ENCODE data around the gene POFUT1.
A peak's percentile ranks its signal among the peaks of the same experiment; 100 is the strongest.

The POFUT1 gene

DNA sequence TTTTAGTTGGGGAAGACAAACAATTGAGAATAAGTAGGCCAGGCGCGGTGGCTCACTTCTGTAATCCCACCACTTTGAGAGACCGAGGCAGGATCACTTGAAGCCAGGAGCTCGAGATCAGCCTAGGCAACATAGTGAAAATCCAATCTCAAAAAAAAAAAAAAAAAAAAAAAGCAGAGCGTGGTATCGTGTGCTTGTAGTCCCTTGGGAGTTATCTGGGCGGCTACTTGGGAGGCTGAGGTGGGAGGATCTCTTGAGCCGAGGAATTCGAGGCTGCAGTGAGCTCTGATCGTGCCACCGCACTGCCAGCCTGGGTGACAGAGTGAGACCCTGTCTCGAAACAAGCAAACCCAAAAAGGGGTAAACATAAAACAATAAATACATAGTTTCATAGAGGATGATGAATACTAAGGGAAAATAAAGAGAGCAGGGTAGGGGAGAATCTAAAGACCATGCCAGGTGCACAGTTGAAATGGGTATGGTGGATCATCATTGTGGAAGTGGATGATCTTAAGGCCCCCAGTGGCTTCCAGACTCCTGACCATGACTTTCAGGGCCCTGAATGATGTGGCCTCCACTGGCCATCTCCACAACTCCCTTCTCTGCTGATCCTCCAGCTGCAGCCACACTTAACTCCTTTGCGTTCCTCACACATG, 947 bp downstream of the POFUT1 start:
- no peak for DNase-seq

DNA sequence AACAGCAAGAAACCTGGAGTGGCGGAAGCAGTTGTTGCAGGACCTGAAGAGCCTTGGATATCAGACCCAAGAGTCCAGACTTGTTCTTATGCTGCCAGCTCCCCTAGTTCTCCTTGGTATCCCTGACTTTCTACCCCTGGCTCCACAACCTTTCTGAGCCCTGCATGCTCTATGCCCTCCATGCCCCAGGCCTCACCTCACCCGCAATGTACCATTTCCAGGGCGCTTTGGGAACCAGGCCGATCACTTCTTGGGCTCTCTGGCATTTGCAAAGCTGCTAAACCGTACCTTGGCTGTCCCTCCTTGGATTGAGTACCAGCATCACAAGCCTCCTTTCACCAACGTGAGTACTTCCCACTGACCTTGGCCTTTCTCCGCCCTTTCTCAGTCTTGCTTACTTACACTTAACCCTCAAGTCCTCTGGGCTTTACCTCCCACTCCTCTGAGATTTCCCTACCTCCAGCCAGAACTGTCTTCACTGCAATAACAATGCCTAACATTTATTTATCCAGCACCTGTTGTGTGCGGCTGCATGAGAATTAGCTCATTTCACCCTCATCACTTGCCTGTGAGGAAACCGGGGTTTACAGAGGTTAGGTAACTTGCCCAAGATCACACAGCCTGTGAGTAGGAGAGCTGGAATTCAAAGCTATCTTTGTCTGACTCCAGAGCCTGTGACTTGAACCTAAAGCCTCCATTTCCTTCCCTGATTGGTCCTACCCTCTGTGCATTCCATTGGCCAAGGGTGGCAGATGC, 2.3 kb downstream of the POFUT1 start:
- DNase-seq: no peak

DNA sequence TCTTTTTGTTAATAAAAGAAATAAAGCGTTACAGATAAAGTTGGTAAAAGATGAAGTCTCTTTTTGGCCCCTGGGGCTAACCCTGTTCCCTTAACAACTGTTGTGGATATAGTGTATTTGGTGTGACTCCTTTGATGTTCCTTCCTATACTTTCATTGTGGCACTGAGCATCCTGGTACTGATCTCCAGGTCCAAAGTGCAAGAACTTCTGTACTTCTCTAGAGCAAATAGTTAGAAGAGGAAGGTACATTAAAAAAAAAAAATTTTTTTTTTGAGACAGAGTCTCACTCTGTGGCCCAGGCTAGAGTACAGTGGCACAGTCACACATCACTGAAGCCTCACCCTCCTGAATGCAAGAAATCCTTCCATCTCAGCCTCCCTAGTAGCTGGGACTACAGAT, 6.2 kb downstream of the POFUT1 start:
- DNase-seq: no peak

DNA sequence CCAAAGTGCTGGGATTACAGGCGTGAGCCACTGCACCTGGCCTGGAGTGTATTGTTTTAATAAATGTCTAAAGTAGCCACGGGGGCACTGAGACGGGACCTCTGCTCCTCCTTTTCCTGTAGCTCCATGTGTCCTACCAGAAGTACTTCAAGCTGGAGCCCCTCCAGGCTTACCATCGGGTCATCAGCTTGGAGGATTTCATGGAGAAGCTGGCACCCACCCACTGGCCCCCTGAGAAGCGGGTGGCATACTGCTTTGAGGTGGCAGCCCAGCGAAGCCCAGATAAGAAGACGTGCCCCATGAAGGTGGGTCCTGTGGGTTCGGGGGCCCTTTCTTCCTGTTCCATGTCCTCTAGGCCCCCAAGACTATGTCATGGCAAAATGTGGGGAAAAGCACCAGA, 7.5 kb downstream of the POFUT1 start:
- no peak for DNase-seq

DNA sequence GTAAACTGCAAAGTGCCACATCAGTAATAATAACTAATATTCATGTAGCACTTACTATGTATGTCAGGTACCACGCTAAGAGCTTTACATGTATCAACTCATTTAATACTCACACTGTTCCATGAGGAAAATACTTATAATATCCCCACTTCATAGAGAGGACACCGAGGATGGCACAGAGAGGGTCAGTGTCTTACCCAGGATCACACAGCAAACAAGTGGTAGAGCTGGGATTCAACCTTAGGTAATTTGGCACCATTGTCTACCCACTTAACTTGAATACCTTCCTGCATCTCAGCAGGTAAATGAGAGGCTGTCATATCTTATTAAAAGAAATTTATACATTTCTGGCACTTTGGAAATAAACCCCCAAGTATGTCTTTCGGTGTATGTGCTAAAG, 8.0 kb downstream of the POFUT1 start:
- DNase-seq: no peak

DNA sequence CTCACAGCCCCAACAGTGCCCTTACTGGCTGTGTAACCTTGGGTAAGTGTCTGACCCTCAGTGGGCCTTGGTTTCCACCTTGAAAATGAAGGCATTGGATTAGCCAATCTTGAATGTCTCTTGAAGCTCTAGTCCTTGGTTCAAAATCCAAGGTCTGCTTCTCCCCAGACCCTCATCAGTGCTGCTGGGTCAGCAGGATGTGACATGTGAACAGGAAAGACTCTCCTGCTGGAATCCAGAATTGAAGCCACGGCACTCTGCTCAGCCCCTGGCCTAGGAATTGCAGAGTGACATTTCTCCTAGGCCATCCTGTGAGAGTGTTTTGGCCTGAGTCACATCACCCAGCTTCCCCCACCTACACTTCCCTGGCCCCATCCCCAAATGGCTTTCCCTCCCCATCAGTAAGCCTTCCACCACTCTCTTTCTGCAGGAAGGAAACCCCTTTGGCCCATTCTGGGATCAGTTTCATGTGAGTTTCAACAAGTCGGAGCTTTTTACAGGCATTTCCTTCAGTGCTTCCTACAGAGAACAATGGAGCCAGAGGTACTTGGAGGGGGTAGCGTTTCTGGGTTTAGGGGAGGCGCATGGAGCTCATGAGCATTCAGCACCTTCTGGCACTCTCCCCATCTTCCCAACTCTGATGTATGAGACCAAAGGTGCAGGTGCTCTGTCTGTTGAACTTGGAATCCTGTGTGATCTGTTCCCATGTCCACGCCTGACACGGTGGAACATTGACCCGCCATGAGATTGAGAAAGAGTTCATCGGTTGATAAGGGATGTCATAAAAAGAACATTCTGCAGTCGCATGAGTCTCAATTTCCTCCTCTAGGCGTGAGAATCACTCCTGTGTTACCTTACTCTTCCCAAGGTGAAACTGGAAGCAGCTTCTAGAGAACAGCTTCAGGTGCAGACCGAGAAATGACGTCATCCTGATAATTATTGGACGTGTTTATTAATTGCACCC, 8.8 kb downstream of the POFUT1 start:
- no peak for DNase-seq

DNA sequence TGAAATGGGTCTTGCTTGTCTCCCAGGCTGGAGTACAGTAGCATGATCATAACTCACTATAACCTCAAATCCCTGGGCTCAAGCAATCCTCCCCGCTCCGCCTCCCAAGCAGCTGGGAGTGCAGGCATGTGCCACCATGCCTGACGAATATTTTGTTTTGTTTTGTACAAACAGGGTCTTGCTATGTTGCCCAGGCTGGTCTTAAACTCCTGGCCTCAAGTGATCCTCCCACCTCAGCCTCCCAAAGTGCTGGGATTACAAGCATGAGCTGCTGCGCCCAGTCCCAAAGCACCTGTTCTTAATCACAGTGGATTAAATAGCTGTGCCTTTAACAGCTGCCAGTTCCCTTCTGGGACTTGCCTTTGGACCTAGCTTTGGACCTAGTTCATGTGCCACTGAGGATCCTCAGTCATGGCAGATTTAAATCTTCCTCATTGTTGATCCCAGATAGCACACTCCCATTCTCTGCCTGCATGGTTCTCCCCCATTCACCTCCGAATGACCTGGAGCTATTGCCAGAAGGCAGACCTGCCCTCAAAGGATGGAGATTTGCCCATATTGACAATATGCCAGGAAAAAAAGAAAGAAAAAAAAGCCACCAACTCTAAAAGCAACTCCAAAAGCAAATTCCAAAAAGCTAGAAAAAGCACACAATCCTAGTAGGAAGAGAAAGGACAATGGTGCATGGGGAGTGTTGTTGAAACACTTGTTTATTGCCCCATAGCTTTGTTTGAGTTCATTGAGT, 10.6 kb downstream of the POFUT1 start:
- DNase-seq: no peak

DNA sequence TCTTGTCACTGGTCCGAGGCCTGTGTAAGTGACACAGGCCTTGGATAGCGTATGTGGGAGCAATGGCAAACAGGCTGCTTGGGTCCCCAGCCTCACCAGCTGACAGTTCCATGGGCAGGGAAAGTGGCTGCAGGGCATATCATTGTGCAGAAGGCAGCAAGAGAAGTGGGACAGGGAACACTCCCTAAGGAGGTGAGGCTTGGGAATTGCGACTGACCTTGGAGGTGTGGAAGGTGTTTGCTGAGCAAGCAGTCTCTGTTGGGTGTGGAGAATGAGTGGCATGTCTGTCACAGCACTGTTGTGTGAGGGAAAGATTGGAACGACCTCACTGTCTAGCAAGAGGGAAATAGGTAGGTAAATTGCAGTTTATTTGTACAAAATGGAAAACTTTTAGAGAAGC, 16.8 kb downstream of the POFUT1 start:
- DNase-seq: no peak

DNA sequence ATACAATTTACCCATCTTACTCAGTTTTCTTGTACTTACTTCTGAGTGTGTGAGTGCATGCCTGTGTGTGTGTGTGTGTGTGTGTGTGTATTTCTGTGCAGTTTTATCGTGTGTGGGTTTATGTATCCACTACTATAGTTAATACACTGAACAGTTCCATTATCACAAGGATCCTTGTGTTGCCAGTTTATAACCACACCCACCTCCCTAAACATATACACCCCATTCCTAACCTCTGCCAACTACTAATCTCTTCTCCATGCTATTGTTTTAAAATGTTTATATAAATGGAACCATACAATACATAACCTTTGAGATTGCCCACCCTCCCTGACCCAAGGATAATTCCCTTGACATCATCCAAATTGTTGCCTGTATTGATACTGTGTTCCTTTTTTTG, 18.7 kb downstream of the POFUT1 start:
- no peak for DNase-seq

DNA sequence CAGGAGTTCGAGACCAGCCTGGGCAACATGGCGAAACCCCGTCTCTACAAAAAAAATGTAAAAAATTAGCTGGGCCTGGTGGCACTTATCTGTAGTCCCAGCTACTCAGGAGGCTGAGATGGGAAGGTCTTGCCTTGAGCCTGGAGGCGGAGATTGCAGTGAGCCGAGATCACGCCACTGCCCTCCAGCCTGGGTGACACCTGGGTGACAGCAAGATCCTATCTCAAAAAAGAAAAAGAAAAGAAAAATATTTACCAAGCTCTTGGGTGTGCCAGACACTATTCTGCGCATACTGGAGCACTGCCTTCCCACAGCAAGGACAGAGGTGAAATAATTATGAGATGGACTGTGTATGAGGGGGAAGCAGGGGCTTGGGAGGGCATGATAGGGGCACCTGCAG, 19.6 kb downstream of the POFUT1 start:
- no peak for DNase-seq

DNA sequence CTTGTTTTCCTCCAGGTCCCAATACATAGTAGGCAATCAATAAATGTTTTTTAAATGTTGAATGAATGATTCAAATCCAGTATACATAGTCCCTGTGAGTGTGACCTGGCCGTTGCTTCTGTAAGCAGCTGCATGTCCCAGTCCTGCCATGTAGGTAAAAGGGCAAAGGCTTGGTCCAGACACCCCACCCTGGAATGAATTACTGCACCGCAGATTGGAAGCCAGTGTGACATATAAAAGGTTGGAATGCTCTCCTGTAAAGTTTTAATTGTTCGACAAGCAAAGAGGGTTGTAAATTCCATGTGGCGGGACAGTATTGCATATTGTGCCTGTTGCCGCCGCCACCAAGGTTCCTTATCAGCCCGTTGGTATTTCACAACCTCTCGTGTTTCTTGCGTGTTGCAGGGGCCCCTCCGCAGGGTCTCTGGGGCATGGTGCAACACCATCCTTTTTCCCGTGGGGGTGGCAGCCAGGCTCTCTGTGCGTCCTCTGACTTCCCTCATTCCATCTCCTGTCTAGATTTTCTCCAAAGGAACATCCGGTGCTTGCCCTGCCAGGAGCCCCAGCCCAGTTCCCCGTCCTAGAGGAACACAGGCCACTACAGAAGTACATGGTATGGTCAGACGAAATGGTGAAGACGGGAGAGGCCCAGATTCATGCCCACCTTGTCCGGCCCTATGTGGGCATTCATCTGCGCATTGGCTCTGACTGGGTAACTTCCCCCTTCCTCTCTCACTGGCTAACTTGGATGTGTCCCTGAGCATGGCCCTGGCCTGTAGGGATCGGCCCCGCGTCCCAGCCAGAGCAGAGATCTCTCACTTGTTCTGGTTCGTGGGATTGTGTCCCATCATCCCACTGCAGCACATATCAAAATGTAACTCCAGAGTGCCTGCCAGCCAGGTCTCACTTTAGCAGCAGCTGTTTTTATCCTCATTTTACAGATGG, 20.3 kb downstream of the POFUT1 start:
- no peak for DNase-seq

DNA sequence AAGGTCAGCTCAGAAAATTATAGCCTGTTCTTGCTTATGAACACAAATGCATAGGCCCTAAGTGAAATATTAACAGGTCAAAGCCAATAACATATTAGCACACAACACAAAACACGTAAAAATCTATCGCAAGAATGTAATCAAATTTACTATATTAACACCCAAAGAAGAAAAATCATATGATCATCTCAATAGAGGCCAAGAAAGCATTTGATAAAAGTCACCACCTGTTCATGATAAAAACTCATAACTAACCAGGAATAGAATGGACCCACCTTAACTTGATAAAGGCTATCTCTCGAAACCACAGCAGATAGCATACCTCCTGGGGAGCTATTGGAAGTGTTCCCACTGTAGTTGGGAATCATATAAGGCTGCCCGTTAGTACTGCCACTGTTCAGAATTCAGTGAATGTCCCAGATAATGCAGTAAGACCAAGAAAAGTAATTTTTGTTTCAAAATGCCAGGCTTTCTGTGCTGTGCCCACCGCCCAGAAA, 21.6 kb downstream of the POFUT1 start:
- no peak for DNase-seq

DNA sequence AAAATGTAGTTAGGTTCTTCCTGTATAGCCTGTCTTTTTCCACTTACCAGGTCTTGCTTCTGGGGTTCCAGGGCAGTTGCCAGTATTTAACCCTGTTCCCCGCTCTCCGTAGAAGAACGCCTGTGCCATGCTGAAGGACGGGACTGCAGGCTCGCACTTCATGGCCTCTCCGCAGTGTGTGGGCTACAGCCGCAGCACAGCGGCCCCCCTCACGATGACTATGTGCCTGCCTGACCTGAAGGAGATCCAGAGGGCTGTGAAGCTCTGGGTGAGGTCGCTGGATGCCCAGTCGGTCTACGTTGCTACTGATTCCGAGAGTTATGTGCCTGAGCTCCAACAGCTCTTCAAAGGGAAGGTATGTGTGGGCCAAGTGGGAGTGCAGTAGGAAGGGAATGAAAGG, 23.0 kb downstream of the POFUT1 start:
- DNase-seq: no peak

DNA sequence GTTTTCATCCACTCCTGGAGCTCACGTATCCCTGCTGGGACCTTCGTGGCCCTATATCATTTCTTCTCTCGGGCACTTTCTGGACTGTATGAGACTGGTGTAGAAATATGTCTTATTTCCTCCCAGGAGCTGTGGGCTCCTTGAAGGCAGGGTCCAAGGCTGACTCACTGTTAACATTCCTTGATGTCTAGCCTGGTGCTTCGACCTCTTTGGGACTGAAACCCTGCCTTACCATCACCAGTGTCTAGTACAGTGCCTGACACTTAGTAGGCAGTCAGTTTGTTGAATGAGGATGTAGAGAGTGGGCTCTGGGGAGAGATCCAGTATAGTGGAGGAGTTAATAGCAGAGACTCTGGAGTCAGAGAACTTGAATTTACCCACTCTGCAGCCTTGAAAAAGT, 23.6 kb downstream of the POFUT1 start:
- no peak for DNase-seq

DNA sequence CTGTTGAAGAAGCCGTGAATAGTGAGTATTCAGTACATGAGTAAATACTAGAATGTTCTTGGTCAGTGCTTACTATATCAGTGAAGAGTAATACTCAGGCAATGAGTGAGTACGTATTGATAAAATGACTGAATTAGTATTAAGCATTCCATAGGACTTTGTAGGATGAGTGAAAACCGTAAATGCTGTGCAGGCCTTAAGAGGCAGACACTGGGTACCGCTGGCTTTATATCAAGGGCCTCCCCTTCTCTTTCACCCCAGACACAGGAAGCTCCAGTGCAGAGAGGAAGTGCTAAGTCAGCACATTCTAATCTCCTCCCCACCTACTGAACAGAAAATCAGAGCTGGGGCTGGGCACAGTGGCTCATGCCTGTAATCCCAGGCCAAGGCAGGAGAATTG, 24.2 kb downstream of the POFUT1 start:
- peak in 3 of 5 donors; percentile 12 to 80 (median 27) for DNase-seq

DNA sequence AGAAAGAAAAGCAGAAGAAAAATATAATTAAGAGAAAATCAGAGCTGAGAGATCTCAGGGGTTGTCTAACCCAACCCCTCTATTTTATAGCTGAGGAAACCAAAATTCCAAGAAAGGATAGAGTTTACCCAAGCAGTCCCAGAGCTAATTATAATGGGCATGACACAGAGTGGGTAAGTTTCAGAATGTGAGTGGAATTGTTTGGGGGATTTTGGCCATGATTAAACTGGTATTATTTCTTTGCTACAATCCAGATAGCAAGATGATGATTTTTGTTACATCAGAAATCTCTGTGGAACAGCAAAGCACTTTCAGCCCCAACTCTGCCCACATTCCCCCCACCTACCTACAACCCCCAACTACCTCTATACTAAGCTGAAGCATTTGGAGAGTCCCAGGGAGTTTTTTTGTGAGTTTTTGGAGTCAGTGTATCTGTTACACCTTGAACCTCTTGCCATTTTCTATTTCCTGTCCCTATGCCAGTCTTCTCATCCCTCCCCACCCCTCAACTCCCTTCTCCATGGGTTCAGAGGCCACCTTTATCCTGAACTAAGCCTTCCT, 24.7 kb downstream of the POFUT1 start:
- no peak for DNase-seq

DNA sequence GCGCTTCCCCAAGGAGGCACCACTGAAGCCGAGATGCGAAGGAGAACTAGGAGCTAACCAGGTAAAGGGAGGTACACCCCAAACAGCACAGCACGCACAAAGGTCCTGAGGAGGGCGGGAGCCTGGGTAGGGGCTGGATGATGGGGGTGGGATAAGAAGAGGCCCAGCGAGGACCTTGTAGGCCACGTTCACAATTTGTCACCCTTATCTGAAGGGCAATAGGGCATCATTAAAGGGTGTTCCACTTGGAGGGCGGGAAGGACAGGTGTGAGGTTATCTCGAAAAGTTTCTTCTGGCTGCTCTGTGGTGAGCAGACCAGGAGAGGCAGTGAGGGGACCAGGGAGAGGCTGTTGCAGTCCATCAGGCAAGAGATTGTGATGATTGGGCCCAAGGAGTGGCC, 25.6 kb downstream of the POFUT1 start:
- DNase-seq: no peak

DNA sequence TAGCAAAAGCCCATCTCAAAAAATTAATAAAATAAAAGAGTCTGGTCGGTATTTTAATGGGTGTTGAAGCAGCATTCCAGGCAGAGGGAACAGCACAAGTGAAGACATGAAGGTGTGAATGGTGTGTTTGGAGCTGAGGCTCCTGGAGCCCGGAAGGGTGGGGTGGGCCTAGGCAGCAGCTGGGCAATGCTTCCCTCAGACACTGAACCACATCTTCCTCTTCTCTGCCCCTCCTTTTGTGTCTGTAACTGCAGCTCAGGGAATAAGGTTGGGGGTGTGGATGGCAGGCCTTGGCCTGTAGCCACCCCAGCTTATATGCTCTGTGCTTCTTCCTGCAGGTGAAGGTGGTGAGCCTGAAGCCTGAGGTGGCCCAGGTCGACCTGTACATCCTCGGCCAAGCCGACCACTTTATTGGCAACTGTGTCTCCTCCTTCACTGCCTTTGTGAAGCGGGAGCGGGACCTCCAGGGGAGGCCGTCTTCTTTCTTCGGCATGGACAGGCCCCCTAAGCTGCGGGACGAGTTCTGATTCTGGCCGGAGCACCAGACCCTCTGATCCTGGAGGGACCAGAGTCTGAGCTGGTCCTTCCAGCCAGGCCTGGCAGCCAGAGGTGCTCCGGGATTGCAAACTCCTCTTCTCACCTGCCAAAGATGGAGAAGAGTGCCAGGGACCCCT, 26.6 kb downstream of the POFUT1 start:
- no peak for DNase-seq

DNA sequence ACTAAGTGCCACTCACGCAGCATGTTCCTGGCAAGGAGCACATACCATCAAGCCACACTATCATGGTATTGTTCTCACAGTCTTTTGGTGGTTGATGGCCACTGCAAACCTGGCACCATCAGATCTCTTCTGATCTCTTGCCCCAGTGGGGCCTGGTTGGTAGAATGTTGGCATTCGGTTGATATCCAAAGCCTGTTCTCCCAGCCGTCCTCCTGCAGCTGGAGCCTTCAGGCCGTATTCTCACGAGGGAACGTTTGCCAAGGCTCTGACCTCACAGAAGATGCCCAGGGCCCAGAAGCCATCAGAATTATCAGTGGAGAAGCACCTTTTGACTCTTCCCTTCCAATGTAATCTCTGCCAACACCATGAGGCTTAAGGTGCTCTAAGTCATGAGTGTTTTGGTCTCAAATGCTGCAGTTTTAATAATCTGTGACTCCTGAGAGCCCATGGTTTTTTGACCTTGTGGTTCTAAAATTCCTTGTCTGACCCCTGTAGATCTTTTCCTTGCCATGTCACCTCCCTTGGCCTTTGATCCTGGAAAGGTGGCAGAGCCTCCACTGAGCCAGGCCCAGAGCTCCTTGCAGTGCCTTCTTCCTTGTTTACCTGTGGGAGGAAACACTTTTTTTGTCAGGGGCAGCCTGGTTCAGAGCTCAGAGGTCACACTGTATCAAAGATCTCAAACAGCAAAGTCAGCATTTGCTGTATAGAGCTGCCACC, 27.8 kb downstream of the POFUT1 start:
- no peak for DNase-seq

DNA sequence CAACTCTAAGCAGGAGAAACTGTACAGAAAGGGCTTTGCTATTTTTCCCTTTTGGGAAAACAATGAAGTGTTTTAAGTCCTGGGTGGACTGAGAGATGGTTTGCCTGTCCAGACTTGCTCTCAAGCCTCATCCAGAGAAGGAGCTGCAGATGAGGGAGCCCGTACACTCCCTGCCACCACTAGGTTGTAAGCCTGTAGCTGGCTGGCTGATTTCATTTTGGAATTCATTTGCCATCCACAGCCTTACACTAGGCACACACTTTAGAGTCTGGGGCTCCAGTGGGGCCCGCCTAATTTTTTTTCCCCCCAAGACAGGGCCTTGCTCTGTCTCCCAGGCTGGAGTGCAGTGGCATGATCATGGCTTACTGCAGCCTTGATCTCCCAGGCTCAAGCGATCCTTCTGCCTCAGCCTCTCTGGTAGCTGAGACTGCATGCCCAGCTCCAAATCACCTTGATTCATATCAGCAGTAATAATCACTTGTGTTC, 28.4 kb downstream of the POFUT1 start:
- no peak for DNase-seq
